ENCODE data around the gene NTN1. TPM values are rescaled to one million over a fixed set of nuclear protein-coding genes. Genes with fewer than 3 reads are reported as not detected.
A peak's percentile ranks its signal among the peaks of the same experiment; 100 is the strongest.
"Not testable (repeated sequence)": the region's sequence is repeated elsewhere in the genome, so short reads cannot be mapped to it uniquely, and the experiment has no call there.

The NTN1 gene
- 1 to 10 TPM in 1 of 2 donors, under 1 TPM in 1; 0.59 to 1.2 TPM for total RNA-seq

- no peak within 1 kb of the TSS for H3K27ac Mint-ChIP-seq
- peak; percentile 66 for DNase-seq (ENCODE audit: low spot score in 2 of 2)
- no peaks in the 10 kb centered on the region for H3K9me3 Mint-ChIP-seq
- H3K36me3 Mint-ChIP-seq = peaks cover 0 to 14% of the 10 kb centered on the region in 2 donors
- ATAC-seq = peak; percentile 84 to 85
These were observed at the start of gene NTN1 for GRCh38 chr17:9021158-9021991. TSS of gene NTN1 (plus strand) at chr17:9021510. CDS start at chr17:9022374, 864 bp downstream.

- Mint-ChIP-seq H3K27ac (no peak overlapping the region), H3K36me3 (peaks cover 0 to 4% of the 10 kb centered on the region in 2 donors), H3K9me3 (peaks cover 9 to 10% of the 10 kb centered on the region in 2 donors)
- ATAC-seq (no peak), DNase-seq (ENCODE audit: low spot score in 2 of 2) (no peak)
These were observed 46.1 kb upstream of the NTN1 start for GRCh38 chr17:8975091-8975725.

- peaks cover 3 to 8% of the 10 kb centered on the region in 2 donors for H3K9me3 Mint-ChIP-seq
- peaks cover 0 to 4% of the 10 kb centered on the region in 2 donors for H3K36me3 Mint-ChIP-seq
These were observed 44.7 kb upstream of the NTN1 start for GRCh38 chr17:8976638-8977037.

GRCh38 chr17:8979715-8980114 lies 41.6 kb upstream of the NTN1 start:
- H3K27ac Mint-ChIP-seq = no peak overlapping the region
- H3K36me3 Mint-ChIP-seq = no peaks in the 10 kb centered on the region

More at GRCh38 chr17:8976638-8977037, 44.7 kb upstream of the NTN1 start:
- H3K27ac Mint-ChIP-seq = no peak overlapping the region
- ATAC-seq = no peak
- DNase-seq (ENCODE audit: low spot score in 2 of 2) = no peak

GRCh38 chr17:8981443-8981842 lies 39.9 kb upstream of the NTN1 start:
- DNase-seq (ENCODE audit: low spot score in 2 of 2) (no peak), ATAC-seq (no peak)
- Mint-ChIP-seq H3K36me3 (peaks cover 0 to 14% of the 10 kb centered on the region in 2 donors), H3K9me3 (peaks cover 0 to 7% of the 10 kb centered on the region in 2 donors), H3K27ac (no peak overlapping the region)

More at GRCh38 chr17:8979715-8980114, 41.6 kb upstream of the NTN1 start:
- no peak for ATAC-seq
- DNase-seq (ENCODE audit: low spot score in 2 of 2) = no peak
- H3K9me3 Mint-ChIP-seq = no peaks in the 10 kb centered on the region

- not testable (repeated sequence) for ATAC-seq; H3K27ac Mint-ChIP-seq; DNase-seq (ENCODE audit: low spot score in 2 of 2)
- Mint-ChIP-seq H3K36me3 (peaks cover 0 to 22% of the 10 kb centered on the region in 2 donors), H3K9me3 (peaks cover 0 to 15% of the 10 kb centered on the region in 2 donors)
These were observed 37.1 kb upstream of the NTN1 start for GRCh38 chr17:8984225-8984624.

GRCh38 chr17:8985054-8985701 lies 36.1 kb upstream of the NTN1 start:
- H3K9me3 Mint-ChIP-seq = peaks cover 0 to 15% of the 10 kb centered on the region in 2 donors
- peak overlapping the region in 1 of 2 donors; percentile 2 for H3K27ac Mint-ChIP-seq
- DNase-seq (ENCODE audit: low spot score in 2 of 2) = no peak
- peaks cover 0 to 22% of the 10 kb centered on the region in 2 donors for H3K36me3 Mint-ChIP-seq
- peak in 1 of 2 donors; percentile 69 for ATAC-seq

GRCh38 chr17:8986295-8986694 lies 35.0 kb upstream of the NTN1 start:
- DNase-seq (ENCODE audit: low spot score in 2 of 2) = no peak
- H3K27ac Mint-ChIP-seq = peak overlapping the region in 1 of 2 donors; percentile 2
- H3K36me3 Mint-ChIP-seq = peaks cover 0 to 22% of the 10 kb centered on the region in 2 donors
- H3K9me3 Mint-ChIP-seq = peaks cover 0 to 15% of the 10 kb centered on the region in 2 donors
- no peak for ATAC-seq

GRCh38 chr17:8988263-8988935 lies 32.9 kb upstream of the NTN1 start:
- Mint-ChIP-seq H3K36me3 (peaks cover 0 to 22% of the 10 kb centered on the region in 2 donors), H3K9me3 (peaks cover 0 to 15% of the 10 kb centered on the region in 2 donors)
- not testable (repeated sequence) for H3K27ac Mint-ChIP-seq; DNase-seq (ENCODE audit: low spot score in 2 of 2); ATAC-seq

- Mint-ChIP-seq H3K36me3 (peaks cover 0 to 7% of the 10 kb centered on the region in 2 donors), H3K9me3 (peaks cover 0 to 8% of the 10 kb centered on the region in 2 donors), H3K27ac (peak overlapping the region in 1 of 2 donors; percentile 44)
- peak; percentile 65 to 80 for ATAC-seq
- peak in 1 of 2 donors; percentile 78 for DNase-seq (ENCODE audit: low spot score in 2 of 2)
These were observed 29.6 kb upstream of the NTN1 start for GRCh38 chr17:8991514-8992285.

- H3K27ac Mint-ChIP-seq = no peak overlapping the region
- no peaks in the 10 kb centered on the region for H3K9me3 Mint-ChIP-seq
- peak; percentile 59 to 72 for DNase-seq (ENCODE audit: low spot score in 2 of 2)
- peak; percentile 65 to 70 for ATAC-seq
- H3K36me3 Mint-ChIP-seq = no peaks in the 10 kb centered on the region
These were observed 27.0 kb upstream of the NTN1 start for GRCh38 chr17:8994319-8994718.

GRCh38 chr17:8995711-8996110 lies 25.6 kb upstream of the NTN1 start:
- Mint-ChIP-seq H3K27ac (no peak overlapping the region), H3K9me3 (no peaks in the 10 kb centered on the region), H3K36me3 (no peaks in the 10 kb centered on the region)
- DNase-seq (ENCODE audit: low spot score in 2 of 2) (no peak), ATAC-seq (no peak)

- no peak overlapping the region for H3K27ac Mint-ChIP-seq
- peak; percentile 71 to 74 for ATAC-seq
- DNase-seq (ENCODE audit: low spot score in 2 of 2) = peak; percentile 72 to 83
- no peaks in the 10 kb centered on the region for H3K36me3 Mint-ChIP-seq
- no peaks in the 10 kb centered on the region for H3K9me3 Mint-ChIP-seq
These were observed 23.2 kb upstream of the NTN1 start for GRCh38 chr17:8997994-8998628.

- Mint-ChIP-seq H3K36me3 (peaks cover 0 to 9% of the 10 kb centered on the region in 2 donors), H3K27ac (no peak overlapping the region), H3K9me3 (no peaks in the 10 kb centered on the region)
- DNase-seq (ENCODE audit: low spot score in 2 of 2) = no peak
- ATAC-seq = no peak
These were observed 19.8 kb upstream of the NTN1 start for GRCh38 chr17:9001559-9001958.

GRCh38 chr17:9002227-9002605 lies 19.1 kb upstream of the NTN1 start:
- DNase-seq (ENCODE audit: low spot score in 2 of 2) = no peak
- Mint-ChIP-seq H3K36me3 (peaks cover 0 to 9% of the 10 kb centered on the region in 2 donors), H3K27ac (no peak overlapping the region)

More at GRCh38 chr17:9002227-9002605, 19.1 kb upstream of the NTN1 start:
- no peaks in the 10 kb centered on the region for H3K9me3 Mint-ChIP-seq
- no peak for ATAC-seq

Measured in activated naive CD4-positive, alpha-beta T cell treated with anti-CD3 and anti-CD28 coated beads, Interleukin-2, amount 50 U/mL, for 72 hours (primary cell).